Mammary epithelial cell (primary cell): ENCODE data around the gene SLC43A2.

Source experiments
- EZH2 ChIP-seq: IDR thresholded peaks from 2 replicates; pipeline ENCODE4 v1.6.1; 2012; ENCODE audit warnings: low read length, inconsistent platforms, borderline replicate concordance
- TF ChIP-seq, protein P1 (sequence below), 2 donors: IDR thresholded peaks in 1 of 2; conservative IDR thresholded peaks in 1 of 2; 2 replicates each; pipeline ENCODE4 v1.5.1; 2011 to 2012; ENCODE audit warnings: inconsistent platforms in 2 of 2, low read length in 2 of 2, mild to moderate bottlenecking in 2 of 2, control low read depth in 1 of 2, low read depth in 1 of 2; ENCODE audit not compliant: insufficient read depth in 1 of 2; ENCODE audit errors: extremely low read depth in 1 of 2

DNA sequence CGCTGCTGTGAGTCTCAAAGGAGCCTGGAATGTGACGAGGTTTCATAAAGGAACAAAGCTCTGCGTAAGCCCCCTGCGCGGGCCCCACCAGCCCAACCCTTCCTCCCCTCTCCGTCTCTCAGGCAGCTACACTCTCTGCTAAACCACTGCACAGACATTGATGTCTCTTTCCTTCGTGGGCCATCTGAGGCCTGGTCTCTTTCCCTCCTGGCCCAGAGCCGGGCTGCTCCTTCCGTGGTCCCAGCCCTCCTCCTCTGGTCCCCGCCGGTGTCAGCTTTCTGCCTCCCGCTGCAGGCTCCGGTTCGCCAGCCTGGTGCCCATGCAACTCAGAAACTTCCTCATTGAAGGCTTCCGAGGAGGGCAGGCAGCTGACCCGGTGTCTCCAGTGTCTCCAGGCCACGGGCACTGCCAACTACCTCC lies 9.5 kb upstream of the SLC43A2 start:
- TF ChIP-seq, protein P1, sequence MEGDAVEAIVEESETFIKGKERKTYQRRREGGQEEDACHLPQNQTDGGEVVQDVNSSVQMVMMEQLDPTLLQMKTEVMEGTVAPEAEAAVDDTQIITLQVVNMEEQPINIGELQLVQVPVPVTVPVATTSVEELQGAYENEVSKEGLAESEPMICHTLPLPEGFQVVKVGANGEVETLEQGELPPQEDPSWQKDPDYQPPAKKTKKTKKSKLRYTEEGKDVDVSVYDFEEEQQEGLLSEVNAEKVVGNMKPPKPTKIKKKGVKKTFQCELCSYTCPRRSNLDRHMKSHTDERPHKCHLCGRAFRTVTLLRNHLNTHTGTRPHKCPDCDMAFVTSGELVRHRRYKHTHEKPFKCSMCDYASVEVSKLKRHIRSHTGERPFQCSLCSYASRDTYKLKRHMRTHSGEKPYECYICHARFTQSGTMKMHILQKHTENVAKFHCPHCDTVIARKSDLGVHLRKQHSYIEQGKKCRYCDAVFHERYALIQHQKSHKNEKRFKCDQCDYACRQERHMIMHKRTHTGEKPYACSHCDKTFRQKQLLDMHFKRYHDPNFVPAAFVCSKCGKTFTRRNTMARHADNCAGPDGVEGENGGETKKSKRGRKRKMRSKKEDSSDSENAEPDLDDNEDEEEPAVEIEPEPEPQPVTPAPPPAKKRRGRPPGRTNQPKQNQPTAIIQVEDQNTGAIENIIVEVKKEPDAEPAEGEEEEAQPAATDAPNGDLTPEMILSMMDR (conservative IDR thresholded peaks at IDR 0.05 in 1 of 2, IDR thresholded peaks at IDR 0.05 in 1 of 2; ENCODE audit: extremely low read depth in 1 of 2, insufficient read depth in 1 of 2, low read depth in 1 of 2, low read length in 2 of 2), result no peak
- TF ChIP-seq EZH2, result no peak
